H7 (cell line): ENCODE measurements around the gene TAL1. TPM values are rescaled to one million over a fixed set of nuclear protein-coding genes. Genes with fewer than 3 reads are reported as not detected.
A peak's percentile ranks its signal among the peaks of the same experiment; 100 is the strongest.
"Not testable (repeated sequence)": the region's sequence is repeated elsewhere in the genome, so short reads cannot be mapped to it uniquely, and the experiment has no call there.

Experiments
- DNase-seq: peaks from one replicate; pipeline ENCODE4 v3.0.0; 2012
- H3K27me3 ChIP-seq: 2 replicates; pipeline ENCODE4 v1.6.0; 2011; ENCODE audit warnings: mild to moderate bottlenecking, low read length; ENCODE audit not compliant: control insufficient read depth, insufficient read depth
- H3K36me3 ChIP-seq: replicated peaks from 2 replicates; pipeline ENCODE4 v1.5.1; 2011; ENCODE audit warnings: low read length; ENCODE audit not compliant: control insufficient read depth, insufficient read depth
- H3K4me3 ChIP-seq: 2 replicates; pipeline ENCODE4 v1.5.1; 2011; ENCODE audit warnings: low read depth, mild to moderate bottlenecking, control low read depth, low read length, moderate library complexity; ENCODE audit not compliant: insufficient read depth
- total RNA-seq: library from RNA; depleted of rRNA; stranded (reverse); fragments of >200 nt; shearing (Covaris generic); gene quantifications from 2 replicates; pipeline ENCODE4 v1.2.3, GENCODE V29; 2014

Gene TAL1
- total RNA-seq, 1 experiment from 2014 or later, result 0.07 TPM

GRCh38 chr1:47209725-47210325 is 22.2 kb downstream of the TAL1 start:
- Histone ChIP-seq H3K4me3 (no peak overlapping the region), H3K27me3 (peaks cover 28% of the 10 kb centered on the region), H3K36me3 (no peaks in the 10 kb centered on the region)
- no peak for DNase-seq

DNA sequence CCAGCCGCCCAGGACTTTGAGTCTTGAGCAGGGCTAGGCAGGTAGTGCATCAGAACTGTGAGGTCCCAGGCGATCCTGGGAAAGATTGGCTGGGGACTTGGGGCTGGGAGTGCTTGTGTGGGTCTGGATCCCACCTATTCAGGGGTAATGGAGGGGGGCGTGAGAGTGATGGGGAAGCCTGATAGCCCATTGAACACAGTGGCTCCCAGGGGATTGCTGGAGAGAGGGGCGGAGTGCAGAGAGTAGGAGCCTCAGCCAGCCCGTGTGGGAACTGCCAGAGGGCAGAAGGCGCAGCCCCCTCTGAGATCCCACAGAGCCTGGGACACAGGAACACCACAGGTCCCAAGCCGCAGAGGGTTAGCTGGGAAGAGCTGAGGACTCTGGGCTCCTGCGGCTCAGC is 22.9 kb downstream of the TAL1 start:
- peaks cover 28% of the 10 kb centered on the region for H3K27me3 ChIP-seq
- no peaks in the 10 kb centered on the region for H3K36me3 ChIP-seq
- no peak overlapping the region for H3K4me3 ChIP-seq
- peak; percentile 56 for DNase-seq

GRCh38 chr1:47208374-47208850 is 23.6 kb downstream of the TAL1 start:
- H3K4me3 ChIP-seq, result peak overlapping the region; percentile 3; the same call in 1 of the 2 replicates
- DNase-seq, result peak; percentile 93
- H3K36me3 ChIP-seq, result no peaks in the 10 kb centered on the region
- peaks cover 28% of the 10 kb centered on the region for H3K27me3 ChIP-seq

DNA sequence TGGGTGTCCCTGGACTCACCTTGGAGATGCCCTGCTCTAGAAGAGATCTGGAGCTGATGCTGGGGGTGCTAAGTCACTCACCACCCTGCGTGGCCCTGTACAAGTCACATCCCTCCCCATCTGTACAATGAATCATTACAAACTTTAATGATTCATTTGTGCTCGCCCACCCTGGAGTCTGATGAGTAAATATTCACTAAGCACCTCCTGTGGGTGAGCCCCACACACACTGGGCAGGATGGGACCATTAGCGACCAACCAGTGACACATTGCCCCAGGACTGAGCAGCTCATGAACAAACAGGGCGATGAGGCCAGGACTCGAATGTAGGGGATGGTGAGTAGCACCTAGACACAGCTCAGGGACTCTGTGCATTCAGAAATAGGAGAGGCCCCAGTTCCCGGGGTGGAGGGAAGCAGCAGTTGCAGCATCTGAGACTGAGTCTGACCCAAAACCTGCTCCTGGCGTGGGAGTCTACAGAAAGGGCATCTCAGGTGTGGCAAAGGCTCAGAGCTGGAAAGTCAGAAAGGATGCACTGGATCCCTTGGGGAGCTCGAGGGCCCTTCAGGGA is 24.1 kb downstream of the TAL1 start:
- Histone ChIP-seq H3K4me3 (no peak overlapping the region), H3K27me3 (peaks cover 26% of the 10 kb centered on the region), H3K36me3 (no peaks in the 10 kb centered on the region)
- DNase-seq, result no peak

DNA sequence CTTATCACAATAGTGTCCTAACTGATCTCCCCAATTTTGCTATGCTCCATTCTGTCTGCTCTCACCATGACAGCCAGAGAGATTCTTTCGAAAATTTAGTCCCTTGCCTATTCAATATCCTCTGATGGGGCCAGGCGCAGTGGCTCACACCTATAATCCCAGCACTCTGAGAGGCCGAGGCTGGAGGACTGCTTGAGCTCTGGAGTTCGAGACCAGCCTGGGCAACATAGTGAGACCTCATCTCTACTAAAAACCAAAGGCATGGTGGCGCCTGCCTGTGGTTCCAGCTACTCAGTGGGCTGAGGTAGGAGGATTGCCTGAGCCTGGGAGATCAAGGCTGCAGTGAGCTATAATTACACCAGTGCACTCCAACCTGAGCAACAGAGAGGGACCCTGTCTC is 26.1 kb downstream of the TAL1 start:
- H3K27me3 ChIP-seq, result peaks cover 23% of the 10 kb centered on the region
- no peaks in the 10 kb centered on the region for H3K36me3 ChIP-seq
- H3K4me3 ChIP-seq, result no peak overlapping the region
- no peak for DNase-seq

DNA sequence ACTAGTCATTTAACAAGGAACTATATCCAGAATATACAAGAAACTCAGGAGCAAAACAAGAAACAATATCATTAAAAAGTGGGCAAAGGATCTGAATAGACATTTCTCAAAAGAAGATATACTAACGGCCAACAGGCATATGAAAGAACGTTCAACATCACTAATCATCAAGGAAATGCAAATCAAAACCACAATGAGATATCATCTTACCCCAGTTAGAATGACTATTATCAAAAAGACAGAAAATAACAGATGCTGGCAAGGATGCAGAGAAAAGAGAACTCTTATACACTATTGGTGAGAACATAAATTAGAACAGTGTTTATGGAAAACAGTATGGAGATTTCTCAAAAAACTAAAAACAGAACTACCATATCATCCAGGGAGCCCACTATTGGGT is 28.5 kb downstream of the TAL1 start:
- H3K36me3 ChIP-seq, DNase-seq, H3K4me3 ChIP-seq: not testable (repeated sequence)
- H3K27me3 ChIP-seq, result peaks cover 15% of the 10 kb centered on the region

DNA sequence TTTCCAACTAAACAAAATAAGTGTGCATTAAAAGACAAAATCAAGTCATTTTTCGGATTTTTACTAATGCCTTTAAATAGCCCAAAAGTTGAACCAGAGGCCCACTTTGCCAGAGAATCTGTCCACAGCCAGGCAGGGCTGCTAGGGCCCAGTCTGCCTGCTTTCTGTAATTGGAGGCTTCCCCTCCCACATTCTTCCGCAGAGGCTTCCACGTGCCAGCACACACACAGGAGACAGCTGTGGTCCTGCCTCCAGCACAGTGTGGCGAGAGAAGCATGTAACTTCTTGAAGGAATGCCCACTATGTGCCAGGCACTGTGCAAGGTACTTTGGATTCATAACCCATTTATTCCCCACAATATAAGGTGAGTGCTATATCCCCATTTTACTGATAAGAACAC is 30.8 kb downstream of the TAL1 start:
- no peaks in the 10 kb centered on the region for H3K36me3 ChIP-seq
- DNase-seq, result no peak
- H3K27me3 ChIP-seq, result peaks cover 10% of the 10 kb centered on the region
- H3K4me3 ChIP-seq, result no peak overlapping the region

GRCh38 chr1:47198214-47198613 is 33.8 kb downstream of the TAL1 start:
- Histone ChIP-seq H3K4me3 (no peak overlapping the region), H3K36me3 (no peaks in the 10 kb centered on the region), H3K27me3 (peaks cover 18% of the 10 kb centered on the region)
- DNase-seq, result no peak

DNA sequence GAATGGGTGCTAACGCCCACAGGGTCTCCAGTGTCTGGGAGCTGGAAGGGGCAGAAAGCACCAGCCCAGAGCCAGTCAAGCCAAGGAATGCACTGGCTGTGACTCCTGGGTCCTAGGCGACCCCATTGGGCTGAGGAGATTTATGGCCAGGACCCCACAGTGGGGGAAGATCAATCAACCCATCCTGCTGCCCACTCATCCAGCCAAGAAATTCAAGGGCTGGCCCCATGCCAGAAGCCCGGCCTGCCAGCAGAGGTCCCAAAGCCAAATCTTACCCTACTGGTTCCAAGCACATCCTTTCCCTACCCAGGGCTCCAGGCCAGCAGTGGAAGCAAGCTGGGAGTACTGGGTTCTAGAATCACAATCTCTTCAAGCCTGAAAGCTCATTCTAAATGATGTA is 35.4 kb downstream of the TAL1 start:
- peak; percentile 38 for DNase-seq
- Histone ChIP-seq H3K36me3 (no peaks in the 10 kb centered on the region), H3K4me3 (no peak overlapping the region), H3K27me3 (peaks cover 19% of the 10 kb centered on the region)

- H3K4me3 ChIP-seq, DNase-seq, H3K36me3 ChIP-seq: not testable (repeated sequence)
- peaks cover 19% of the 10 kb centered on the region for H3K27me3 ChIP-seq
These were observed 36.0 kb downstream of the TAL1 start for GRCh38 chr1:47195981-47196380.

GRCh38 chr1:47194311-47194710 is 37.7 kb downstream of the TAL1 start:
- Histone ChIP-seq H3K4me3 (no peak overlapping the region), H3K27me3 (peaks cover 19% of the 10 kb centered on the region), H3K36me3 (no peaks in the 10 kb centered on the region)
- no peak for DNase-seq

DNA sequence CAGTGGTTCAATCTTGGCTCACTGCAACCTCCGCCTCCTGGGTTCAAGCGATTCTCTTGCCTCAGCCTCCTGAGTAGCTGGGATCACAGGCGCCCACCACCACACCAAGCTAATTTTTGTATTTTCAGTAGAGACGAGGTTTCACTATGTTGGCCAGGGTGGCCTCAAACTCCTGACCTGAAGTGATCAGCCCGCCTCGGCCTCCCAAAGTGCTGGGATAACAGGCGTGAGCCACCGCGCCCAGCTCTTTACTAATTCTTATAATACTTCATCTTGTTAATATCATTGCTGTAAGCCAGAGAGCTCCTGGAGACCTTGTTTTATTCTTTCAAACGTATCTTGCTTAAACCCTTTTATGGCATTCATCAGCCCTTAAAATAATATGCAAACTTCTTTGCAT is 38.5 kb downstream of the TAL1 start:
- peaks cover 12% of the 10 kb centered on the region for H3K27me3 ChIP-seq
- not testable (repeated sequence) for H3K4me3 ChIP-seq, H3K36me3 ChIP-seq, DNase-seq

- H3K36me3 ChIP-seq, result no peaks in the 10 kb centered on the region
- H3K27me3 ChIP-seq, result peaks cover 11% of the 10 kb centered on the region
- no peak overlapping the region for H3K4me3 ChIP-seq
- peak; percentile 90 for DNase-seq
These were observed 39.3 kb downstream of the TAL1 start for GRCh38 chr1:47192458-47193384.

GRCh38 chr1:47191940-47192457 is 40.0 kb downstream of the TAL1 start:
- peak; percentile 22 for DNase-seq
- H3K27me3 ChIP-seq, result peaks cover 11% of the 10 kb centered on the region
- no peak overlapping the region for H3K4me3 ChIP-seq
- no peaks in the 10 kb centered on the region for H3K36me3 ChIP-seq
